Stimulated activated CD8-positive, alpha-beta memory T cell treated with anti-CD3 and anti-CD28 coated beads, Interleukin-4, amount 100 ng/mL, for 4 hours (primary cell): ENCODE data around the gene MEN1.

Experiments used
- DNase-seq, 2 donors: peaks; one replicate each; pipeline ENCODE4 v3.0.0-alpha.2; 2020; ENCODE audit warnings: low read depth in 2 of 2, low spot score in 1 of 2

Gene MEN1

GRCh38 chr11:64810271-64810890 lies at the start of gene MEN1:
Gene MEN1, minus strand, starts transcription at chr11:64810551. Its CDS starts 442 bp downstream, at chr11:64810109.
- DNase-seq, result peak; percentile 57 to 59

DNA sequence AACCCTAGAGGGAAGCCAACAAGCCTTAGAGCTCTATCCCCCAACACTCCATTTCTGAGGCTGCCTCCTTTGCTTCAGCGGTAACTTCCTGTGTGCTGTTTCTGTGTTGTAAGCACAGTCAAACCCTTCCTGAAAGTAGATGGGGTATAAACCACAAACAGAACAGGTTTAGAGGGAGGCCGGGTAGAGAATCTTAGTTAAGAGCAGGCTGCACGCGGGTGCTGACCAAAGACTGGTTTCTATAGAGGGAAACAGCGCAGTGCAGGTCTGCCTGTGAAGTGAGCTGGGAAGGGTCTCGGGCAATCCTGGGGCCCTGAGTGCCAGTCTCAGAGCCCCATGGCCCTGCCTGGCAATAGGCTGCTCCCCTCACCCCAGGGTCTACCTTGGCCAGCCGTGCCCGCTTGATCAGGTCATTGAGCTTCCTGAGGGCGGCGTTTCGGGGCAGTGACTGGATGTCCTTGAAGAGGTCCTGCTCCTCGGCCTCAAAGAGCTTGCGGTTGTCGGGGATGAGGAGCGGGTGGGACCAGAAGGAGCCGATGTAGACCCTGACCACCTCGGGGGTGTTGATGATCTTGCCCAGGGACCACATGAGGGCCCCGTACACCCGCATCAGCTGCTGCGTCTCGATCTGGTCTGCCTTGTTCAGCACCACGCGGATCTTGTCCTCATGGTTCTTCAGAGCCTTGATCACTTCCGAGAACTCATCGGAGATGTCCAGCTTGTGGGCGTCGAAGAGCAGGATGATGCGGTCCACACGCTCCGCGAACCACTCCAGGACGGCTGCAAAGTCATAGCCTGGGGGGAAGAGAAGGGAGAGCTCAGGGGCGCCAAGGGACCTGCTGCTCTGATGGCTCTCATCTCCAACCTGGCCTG lies 49.4 kb upstream of the MEN1 start:
- DNase-seq, result no peak

- DNase-seq, result no peak
These were observed 48.3 kb upstream of the MEN1 start for GRCh38 chr11:64858467-64859263.

- no peak for DNase-seq
These were observed 47.1 kb upstream of the MEN1 start for GRCh38 chr11:64857485-64857884.

DNA sequence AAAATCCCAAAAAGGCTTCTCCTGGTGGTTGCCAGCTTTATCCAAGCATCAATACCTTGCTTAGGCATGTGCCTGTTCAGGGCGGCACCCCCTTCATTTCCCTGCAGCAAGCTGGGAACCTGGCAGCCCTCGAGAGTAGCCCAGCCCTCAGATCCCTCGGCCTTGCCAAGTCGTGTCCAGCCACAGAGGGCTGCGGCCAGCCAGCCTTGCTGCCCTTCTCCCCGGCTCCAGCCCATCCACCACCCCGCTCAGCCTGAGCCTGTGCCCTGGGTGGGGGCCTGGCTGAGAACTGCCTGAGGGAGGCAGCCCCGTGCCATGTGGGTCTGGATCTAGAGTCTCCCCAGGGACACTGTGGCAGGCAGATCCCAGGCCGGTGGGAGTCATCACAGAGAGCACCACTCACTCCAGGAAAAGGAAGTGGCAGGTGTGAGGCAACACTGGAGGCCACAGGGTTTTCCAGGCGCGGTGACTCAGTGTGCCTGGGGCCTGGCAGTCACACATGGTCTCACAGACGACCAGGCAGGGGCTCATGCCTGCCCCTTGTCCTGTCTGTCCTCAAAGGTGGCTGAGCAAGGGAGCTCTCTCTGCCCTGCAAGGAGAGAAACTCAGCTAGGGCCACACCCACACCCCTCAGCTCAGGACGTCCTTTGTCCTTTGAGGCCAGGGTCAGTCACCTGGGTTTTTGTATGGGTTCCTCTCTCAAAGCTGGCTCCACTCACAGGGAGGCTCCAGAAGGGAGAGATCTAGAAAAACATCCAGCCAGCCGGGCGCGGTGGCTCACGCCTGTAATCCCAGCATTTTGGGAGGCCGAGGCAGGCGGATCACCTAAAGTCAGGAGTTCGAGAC lies 46.3 kb upstream of the MEN1 start:
- no peak for DNase-seq

DNA sequence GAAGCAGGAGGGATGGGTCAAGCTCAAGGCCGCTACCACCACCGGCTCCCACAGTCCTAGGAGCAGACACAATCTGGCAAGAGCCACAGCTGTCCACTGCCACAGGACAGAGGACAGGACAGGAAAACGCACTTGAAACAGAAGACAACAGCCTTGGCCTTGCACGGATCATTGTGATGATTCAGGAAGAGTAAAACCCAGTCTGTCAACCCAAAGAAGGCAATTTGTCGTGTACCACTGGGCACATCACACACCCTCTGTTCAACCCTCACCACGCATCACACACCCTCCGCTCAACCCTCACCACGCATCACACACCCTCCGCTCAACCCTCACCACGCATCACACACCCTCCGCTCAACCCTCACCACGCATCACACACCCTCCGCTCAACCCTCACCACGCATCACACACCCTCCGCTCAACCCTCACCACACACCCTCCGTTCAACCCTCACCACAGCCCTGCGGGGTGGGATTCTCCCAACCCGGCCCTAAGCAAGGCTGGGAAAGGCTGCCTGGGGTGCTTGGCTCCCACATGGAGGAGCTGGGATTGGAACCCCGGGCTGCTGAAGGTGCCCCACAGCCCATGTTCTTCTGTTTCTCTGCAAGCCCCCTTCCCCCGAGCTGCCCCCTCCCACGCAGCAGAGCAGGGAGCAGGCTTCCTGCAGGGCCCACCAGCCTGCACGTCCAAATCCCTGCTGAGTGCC lies 45.4 kb upstream of the MEN1 start:
- no peak for DNase-seq

- DNase-seq, result no peak
These were observed 44.5 kb upstream of the MEN1 start for GRCh38 chr11:64854534-64855502.

DNA sequence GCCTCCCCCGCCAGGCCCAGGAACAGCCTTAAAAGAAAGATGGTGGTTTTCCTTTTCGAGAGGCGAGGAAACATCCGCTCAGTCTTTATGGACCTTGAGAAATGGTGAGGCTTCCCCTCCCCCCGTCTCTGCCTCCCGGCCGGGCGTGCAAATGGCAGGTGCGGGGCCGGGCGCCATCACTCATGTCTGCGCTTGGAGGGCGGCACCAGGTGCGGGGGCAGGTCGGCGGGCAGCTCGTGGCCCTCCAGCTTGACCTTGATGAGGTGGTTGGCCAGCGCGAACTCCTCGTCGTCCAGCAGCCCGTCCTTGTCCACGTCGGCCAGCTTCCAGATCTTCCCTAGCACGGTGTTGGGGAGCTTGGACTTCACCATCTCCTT lies 43.8 kb upstream of the MEN1 start:
- no peak for DNase-seq

GRCh38 chr11:64853709-64854108 lies 43.4 kb upstream of the MEN1 start:
- DNase-seq, result no peak

GRCh38 chr11:64852804-64853509 lies 42.6 kb upstream of the MEN1 start:
- no peak for DNase-seq

DNA sequence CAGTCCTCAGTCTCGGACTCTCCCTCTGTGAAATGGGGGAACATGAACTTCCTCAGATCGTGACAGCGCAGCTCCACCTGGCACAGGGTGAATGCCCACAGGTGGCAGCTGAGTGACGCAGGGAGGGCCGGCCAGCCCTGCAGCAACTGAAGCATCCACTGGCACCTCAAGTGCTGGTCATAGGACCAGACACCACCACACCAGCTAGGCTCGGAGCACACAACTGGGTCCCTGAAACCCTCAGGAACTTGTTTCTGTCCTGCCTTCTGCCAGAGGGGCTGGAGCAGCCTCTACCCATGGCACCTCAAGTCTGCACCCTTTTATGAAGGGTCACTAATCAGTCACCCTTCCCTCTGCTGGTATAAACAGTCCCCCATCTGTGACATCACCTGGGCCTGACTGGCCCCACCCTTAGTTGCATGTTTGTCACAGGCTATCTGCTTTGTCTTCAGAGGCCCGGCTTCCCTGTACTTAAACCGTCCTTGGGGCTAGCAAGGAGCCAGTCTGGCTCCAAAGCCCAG lies 41.5 kb upstream of the MEN1 start:
- DNase-seq, result no peak

DNA sequence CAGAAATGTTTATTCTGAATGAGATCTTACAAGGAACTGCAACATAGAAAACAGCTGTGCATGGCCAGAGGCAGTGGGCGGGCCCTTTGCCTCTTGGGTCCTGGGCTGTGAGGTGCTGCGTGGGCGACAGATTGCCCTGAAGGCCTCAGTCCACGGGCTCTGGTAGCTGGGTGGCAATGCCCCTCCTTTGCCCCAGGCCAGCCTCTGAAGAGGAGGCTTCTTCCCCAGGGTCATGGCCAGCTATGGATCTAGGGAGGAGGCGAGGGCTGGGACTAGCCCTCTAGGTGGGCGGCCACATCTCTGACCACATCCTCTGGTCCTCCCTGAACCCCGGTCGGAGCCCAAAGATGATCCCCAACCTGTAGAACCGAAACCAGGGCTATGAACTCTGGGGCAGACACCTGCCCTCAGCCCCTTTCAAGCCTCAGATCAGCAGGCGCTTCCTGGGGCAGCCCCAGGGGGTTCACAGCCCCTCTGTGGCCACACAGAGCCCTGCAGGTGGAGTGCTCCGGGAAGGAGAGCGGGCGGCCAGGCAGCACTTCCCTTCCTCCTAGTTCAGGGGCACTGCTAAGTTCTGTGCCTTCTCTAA lies 40.7 kb upstream of the MEN1 start:
- no peak for DNase-seq

DNA sequence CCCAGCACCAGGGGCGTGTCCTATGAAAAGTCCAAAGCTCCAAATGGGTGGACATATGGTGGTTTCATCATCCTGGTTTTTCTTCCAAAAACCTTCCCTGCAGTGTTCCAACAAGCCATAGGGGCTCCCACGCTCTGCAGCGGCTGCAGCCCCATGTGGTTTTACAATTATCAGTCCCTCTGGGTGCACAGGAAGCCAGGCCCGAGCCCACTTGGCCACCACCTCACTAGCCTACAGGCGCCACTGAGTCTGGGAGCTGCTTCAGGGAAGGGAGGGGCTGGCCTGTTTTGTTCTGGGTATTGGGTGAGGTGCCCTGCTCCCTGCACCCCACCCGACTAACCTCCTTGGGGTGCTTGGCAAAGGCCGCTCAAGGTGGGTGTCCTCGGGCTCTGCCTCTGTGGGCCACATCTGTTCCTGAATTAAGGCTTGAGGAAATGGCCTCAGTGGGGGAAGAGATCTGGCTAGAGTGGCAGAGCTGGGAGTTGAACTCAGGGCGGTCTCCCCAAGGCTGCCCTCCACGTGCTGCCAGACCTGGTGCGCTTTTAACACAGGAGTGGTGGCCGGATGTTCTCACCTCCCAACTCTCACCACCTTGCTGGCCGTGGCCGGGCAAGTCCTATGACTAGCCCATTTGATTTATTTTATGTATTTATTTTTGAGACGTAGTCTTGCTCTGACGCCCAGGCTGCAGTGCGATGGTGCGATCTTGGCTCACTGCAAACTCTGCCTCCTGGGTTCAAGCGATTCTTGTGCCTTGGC lies 39.4 kb upstream of the MEN1 start:
- DNase-seq, result no peak

DNA sequence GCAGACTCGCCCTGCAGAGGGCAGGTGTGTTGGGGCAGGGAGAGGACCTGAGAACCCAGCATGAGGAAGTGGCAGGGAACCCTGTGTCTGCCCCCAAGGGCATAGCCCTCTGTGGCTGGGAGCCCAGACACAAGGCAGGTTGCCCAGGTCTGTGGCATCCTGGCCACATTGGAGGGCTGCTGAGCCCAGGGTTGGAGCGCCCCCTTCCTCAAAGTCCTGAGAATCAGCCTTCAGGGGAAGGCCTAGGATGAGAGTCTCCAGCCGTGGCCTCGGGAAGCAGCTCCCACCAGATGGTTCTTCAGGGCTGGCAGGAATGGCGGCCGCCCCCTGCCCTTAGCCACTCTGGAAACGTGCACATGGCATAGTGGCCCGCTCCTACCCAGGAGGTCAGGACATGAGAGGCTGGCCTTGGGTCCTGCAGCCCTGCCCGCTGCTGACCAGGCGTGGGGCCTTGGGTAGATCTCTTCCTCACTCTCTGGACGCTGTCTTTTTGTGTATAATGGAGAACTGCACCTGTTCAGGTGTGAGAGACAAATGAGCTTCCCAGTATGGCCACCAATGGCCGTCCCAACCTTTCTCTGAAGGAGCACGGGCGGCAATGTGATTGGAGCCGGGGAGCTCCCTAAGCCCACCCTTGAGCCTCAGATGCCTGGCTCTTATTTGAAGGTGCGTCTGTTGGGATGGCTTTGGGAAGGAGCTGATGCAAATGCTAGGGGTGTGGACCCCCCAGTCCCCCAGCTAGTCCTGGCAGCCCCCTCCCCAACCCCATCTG lies 38.7 kb upstream of the MEN1 start:
- no peak for DNase-seq

DNA sequence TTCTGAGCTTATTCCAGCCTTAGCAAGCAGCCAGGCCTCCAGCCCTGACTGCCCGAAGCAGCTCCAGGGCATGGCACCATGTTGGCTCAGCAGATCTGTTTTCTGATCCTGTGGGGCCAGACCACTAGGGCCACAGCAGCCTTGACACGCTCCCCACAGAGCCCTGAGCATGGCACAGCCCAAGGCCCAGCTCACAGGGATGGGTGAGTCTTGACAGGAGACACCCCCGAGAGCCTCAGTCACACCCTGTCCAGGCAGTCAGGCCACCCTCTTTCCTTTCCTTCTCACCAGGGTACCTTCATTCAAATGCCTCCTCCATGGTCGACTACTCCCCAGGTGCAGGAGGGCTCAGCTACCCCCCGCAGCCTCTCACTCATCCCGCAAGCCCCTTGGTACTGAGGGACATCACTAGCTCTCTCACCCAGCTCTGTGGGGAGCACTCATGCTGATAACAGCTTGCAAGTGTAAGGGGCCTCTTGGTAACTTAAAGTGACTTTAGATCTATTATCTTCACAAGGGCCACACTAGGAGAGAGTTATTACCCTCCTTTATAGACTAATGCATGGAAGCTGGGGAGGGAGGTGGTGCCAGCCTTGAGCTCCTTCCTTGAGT lies 38.0 kb upstream of the MEN1 start:
- DNase-seq, result no peak
